ENCODE results near the gene WWTR1.

DNA sequence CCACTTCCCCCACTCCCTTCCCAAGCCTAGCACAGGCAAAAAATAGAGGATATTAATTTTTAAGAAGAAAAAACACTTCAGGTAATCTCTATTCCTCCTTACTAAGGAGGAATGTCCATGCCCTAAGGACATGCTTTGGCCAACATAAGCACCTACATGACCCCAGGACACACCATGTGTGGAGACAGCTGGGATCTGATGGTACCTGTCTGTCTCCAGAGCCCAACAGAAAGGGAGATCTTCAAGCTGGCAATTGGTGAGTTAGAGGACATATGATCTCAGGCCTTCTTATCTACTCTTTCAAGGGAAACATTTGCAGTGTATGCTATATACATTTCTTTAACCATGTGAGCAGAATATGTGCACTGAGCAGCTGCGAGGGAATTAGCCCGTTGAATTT lies 176.3 kb downstream of the WWTR1 start:
- TF ChIP-seq, protein P1, sequence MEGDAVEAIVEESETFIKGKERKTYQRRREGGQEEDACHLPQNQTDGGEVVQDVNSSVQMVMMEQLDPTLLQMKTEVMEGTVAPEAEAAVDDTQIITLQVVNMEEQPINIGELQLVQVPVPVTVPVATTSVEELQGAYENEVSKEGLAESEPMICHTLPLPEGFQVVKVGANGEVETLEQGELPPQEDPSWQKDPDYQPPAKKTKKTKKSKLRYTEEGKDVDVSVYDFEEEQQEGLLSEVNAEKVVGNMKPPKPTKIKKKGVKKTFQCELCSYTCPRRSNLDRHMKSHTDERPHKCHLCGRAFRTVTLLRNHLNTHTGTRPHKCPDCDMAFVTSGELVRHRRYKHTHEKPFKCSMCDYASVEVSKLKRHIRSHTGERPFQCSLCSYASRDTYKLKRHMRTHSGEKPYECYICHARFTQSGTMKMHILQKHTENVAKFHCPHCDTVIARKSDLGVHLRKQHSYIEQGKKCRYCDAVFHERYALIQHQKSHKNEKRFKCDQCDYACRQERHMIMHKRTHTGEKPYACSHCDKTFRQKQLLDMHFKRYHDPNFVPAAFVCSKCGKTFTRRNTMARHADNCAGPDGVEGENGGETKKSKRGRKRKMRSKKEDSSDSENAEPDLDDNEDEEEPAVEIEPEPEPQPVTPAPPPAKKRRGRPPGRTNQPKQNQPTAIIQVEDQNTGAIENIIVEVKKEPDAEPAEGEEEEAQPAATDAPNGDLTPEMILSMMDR (IDR thresholded peaks at IDR 0.05) = no peak
- TF ChIP-seq POLR2A (IDR thresholded peaks at IDR 0.05) = no peak

Data from uterus (tissue), 2 donors.